Hepatic stellate cell (primary cell): ENCODE results near the gene RBM44.
"Not testable (repeated sequence)": the region's sequence is repeated elsewhere in the genome, so short reads cannot be mapped to it uniquely, and the experiment has no call there.

Source experiments
- DNase-seq: peaks from one replicate; pipeline ENCODE4 v3.0.0; 2011; ENCODE audit warnings: low spot score

RBM44 gene

DNA sequence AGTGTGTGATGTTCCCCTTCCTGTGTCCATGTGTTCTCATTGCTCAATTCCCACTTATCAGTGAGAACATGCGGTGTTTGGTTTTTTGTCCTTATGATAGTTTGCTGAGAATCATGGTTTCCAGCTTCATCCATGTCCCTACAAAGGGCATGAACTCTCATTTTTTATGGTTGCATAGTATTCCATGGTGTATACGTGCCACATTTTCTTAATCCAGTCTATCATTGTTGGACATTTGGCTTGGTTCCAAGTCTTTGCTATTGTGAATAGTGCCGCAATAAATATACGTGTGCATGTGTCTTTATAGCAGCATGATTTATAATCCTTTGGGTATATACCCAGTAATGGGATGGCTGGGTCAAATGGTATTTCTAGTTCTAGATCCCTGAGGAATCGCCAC, 14.9 kb upstream of the RBM44 start:
- DNase-seq, result not testable (repeated sequence)

DNA sequence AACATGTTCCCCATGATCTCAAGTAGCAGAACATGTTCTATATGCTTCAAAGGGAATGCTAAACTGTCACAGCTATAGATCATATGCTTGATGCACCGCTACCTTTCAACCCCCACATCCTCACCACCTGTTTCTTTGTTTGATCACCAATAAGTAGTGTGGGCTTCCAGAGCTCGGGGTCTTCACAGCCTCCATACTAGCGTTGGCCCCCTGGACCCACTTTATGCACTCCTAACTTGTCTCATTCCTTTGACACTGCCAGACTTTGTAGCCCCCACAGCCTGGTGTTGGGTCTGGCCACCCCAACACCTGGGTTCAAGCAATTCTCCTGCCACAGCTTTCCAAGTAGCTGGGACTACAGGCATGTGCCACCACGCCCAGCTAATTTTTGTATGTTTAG, 11.6 kb upstream of the RBM44 start:
- no peak for DNase-seq

DNA sequence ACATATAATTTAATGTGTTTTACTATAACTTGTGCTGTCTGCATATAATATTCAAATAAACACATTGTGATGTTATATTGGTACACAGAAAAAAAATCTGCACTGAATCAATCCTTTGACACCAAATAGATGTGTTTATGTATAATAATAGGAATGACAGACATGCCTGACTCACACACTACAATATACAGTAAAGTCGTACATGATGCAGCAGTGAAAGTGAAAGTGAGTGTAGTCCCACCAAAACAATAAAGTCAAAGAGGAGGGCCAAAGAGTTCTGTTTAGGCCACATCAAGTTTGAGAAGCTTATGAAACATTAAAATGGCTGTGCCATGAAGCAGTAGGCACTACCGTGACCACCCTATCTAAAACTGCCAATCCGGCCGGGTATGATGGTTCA, 8.2 kb upstream of the RBM44 start:
- DNase-seq, result peak; percentile 42

DNA sequence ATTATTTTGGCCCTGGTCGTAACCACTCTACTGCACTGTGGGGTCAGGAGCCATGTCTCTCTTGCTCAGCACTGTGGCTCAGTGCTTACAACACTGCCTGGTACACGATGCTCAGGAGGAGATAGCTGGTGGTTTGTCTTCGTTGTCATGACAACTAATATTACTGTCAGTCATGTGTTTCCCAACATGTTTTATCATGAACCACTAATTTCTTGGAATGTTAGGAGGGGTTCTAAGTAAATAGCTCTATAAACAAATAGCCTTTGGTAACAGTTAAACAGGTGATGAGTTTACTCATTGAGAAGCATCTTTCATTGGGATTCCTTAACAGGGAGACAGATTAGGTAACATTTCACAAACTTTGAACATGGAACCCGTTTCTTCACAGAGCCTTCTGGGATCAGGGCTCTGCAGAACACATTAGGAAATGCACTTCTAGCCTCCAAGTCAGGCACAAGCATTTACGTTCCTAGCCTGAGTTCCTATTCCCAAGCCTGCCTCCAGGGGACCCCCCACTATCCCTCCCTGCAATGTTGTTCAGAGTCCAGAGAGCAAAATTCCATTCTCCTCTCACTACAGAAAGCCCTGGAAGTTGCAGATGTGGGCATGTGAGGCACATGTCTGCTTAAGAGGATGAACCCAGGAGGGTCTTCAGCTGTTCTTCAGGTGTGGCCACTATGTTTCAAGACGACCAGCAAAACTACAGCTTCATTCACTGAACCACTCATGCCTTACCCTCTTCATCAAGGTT, 6.4 kb upstream of the RBM44 start:
- no peak for DNase-seq

DNA sequence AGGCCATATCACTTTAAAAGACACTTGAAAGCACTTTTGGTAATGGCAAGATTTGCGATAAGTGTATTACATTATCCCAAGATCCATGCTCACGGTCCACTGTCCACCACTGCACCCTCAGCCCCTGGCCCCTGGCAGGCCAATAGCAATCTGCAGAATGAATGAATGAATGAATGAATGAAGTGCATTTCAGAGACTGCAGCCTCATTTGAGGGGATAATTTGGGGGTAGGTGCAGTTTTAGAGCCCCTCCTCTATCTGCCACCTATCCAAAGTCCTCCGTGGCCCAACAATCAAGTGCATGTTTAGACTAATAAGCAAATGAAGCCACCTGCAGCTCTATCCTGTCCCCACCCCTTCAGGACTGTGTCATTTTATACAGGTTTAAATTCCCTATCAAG, 1.3 kb upstream of the RBM44 start:
- DNase-seq, result no peak

DNA sequence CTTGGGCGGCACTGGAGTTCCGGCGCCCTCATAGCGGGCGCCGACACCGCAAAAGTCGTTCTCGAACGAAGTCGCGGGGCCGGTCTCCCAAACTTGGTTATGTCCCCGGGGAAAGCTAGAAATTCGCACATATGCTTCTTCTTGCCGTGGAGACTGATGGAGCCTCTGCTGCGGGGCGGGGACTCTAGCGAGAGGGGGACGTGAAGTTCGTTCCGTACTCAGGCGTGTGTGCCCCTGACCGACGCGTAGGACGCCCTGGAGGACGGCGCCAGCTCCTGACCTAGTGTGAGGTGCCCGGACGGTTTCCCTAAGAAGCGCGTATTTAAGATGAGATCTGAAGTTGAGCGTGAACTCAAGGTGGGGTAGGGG, 465 bp downstream of the RBM44 start:
- DNase-seq, result no peak

DNA sequence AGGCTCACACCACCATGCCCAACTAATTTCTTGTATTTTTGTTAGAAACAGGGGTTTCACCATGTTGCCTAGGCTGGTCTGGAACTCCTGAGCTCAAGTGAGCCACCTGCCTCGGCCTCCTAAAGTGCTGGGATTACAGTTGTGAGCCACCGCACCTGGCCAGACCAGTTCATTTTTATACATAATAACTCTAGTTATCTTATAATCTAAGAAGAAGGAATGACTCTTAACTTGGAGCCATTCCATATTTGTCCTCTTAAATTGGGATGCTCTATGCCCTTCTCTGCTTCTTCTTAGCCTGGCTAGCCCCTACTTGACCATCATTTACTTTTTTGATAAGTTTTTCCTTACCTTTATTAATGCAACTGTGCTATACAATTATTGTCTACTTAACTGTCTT, 2.9 kb downstream of the RBM44 start:
- no peak for DNase-seq

DNA sequence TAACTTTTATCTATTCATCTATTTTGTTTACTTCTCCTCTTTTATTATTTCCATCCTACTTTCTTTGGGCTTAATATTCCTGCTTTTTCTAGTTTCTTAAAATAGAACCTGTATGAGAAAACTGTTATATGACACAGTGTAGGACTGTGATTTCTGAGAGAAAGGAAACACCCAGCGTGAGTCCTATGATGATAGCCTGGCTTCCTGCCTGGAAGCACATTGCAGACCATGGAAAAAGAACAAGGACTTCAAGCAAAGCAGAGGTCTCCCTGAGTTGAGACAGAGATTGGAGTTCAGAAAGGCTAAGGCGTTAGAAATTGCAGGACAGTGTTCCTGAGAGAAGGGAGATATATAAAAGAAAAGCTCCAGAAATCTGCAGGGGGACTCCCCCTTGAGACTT, 7.8 kb downstream of the RBM44 start:
- no peak for DNase-seq

DNA sequence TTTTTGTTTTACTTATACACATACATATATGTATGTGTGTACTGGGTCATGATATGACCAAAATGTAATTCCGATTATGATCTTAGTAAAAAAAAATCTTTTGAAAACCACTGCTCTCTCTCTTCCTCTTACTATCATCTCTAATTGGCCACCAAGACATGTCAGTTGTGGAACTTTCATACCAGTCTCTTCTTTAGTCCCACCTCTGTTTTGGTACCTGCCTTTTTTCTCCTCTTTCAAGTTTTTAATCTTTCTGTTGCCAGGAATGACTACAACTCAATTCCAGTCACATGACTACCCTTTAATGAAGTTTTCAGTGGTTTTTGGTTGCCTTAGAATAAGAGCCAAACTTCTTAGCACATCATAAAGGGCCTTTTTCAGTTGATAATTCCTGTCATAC, 17.1 kb downstream of the RBM44 start:
- no peak for DNase-seq

DNA sequence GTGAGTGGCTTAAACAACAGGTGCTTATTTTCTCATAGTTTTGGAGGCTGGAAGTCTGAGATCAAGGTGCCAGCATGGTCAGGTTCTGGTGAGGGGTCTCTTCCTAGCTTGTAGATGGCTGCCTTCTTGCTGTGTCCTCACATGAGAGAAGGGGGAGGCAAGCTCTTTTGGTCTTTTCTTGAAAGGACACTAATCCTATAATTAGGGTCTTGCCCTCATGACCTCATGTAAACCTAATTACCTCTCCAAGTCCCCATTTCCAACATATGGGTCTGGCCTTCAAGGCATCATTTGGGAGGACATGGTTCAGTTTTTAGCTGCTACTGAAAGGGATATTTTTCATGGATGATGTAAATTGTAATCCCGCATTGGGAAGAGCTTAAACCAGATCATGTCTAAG, 18.0 kb downstream of the RBM44 start:
- DNase-seq, result no peak

DNA sequence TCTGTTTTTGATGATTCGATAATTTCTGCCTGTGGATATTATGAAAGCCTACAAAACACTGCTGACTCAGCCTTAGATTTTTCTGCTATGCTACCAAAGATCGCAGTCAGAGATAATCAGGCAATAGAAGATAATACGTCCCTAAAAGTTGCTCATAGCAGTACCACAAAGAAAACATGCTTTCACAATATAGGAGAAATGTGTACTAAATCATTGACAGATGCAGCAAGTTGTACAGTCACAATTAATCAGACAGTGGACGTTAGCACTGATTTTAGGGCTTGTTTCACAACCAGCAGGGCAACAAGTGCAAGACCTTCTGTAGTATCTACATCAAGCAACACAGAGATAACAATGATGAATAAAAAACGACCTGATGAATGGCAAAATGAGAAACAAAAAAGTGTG, 19.5 kb downstream of the RBM44 start:
- no peak for DNase-seq

DNA sequence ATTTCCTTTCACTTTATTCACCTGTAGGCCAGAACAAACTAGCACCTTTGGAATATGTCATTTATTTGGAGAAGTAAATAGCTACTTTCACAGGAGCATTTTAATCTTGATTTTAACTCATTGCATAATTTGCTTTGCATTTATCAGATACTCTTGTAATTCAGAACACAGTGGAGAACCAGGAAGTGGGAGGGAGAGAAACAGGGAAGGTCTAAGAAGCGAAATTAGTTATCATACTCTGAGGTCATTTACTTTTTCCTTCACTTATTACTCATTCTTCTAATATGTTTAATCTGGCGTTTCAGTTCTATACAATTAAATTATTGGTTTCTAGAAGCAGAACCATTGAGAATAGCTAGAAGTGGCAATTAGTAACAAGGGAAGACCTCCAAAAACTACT, 20.7 kb downstream of the RBM44 start:
- no peak for DNase-seq

DNA sequence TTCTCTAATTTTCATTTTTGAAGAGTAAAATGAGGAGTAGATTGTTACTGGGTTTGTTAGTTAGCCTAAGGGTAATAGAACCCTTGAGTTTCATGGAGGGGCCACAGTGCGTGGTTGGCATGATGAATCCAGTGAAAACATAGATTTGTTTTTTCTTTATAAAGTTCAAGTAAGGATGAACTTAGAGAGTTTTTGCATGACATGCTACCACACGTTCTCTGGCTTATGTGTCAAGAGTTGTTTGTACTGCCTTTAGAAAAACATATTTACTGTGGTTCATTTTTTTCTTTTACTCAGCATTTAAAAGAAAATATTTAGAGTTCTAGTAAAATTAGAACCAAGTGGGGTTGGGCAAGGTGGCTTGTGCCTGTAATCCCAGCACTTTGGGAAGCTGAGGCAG, 21.8 kb downstream of the RBM44 start:
- DNase-seq, result no peak

DNA sequence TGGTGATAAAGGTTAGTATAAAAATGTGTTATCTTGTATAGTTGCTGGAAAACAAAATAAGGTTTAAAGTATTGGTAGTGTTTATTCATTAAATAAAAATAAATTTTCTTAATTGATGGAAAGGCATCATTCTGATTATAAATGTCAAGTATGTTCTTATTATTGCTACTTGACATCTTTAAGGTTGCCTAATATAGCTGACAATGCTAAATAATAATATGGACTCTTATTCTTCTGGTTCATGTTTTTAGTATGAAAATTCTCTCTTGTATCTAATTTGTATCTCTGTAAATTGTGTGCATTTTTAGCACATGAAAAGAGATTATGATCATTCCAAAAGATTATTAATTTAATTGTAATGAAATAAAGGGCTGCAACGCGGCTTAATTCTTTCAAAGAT, 25.0 kb downstream of the RBM44 start:
- no peak for DNase-seq

DNA sequence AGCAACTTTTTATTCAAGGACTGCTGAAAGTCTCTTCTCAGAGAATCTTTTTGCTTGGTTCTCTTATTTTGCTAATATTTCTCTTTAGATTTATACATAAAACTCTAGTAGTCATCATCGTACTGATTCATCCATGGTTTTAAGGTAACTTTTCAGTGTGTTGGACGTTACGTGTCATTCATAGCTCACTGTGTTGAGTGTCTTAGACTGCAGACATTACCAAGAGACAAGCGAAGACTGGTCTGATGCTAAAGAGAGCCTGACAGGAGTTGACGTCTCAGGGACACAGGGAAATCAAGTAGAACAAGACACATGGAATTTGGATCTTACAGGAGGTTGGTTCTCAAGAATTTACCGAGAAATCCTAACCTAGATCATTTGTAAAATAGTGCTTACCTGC, 25.5 kb downstream of the RBM44 start:
- DNase-seq, result no peak

DNA sequence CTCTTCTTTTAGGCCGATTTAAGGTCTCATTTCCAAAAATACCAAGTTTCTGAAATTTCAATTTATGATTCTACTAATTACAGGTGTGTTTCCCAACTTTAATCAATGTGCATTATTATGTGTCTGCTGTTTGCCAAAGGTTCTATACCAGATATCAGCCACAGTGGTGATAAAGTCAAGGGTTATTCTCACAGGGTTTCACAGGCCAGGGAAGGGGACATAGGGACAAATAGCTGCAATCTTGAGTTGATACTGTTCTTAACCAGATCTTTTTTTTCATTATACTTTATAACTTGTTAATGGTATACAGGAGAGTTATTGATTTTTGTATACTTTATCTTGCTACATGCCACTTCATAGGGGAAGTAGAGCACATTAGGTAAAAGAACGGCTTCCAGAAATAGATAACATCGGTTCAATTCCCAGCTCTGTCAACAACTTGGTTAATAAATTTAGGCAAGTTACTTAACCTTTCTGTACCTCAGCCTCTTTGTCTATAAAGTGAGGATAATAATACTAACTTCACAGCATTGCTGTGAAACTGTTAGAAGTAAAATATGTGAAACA, 28.9 kb downstream of the RBM44 start:
- DNase-seq, result no peak

DNA sequence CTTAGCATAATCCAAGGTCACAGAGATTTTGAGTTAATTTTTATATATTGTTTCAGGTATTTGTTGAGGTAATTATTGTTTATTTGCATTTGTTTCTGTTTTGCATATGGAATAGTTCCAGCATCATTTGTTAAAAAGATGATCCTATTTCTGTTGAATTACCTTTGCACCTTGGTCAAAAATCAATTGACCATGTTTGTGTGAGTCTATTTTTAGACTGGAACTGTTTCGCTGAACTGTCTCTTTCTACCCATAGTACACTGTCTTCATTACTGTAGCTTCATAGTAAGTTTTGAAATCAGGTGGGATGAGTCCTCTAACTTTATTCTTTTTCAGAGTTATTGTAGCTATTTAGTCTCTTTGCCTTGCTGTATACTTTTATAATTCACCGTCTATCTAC, 31.9 kb downstream of the RBM44 start:
- no peak for DNase-seq

DNA sequence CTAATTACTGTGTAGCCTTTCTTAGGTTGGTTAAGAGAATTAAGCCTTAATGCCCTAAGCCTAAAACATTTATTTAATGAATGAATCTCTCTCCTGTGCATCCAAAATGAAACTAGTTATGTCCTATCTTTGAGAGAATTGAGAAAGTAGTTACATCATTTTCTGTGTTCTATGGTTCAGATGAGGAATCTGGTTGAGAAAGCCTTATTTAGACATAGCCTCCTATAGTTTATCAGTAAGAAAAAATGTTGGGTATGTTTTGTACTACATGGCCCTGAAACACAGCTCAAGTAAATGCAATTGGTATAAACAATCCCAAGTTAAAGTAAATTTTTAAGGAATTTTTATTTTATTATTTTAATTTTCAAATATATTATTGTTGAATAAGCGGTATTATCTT, 35.0 kb downstream of the RBM44 start:
- DNase-seq, result no peak

DNA sequence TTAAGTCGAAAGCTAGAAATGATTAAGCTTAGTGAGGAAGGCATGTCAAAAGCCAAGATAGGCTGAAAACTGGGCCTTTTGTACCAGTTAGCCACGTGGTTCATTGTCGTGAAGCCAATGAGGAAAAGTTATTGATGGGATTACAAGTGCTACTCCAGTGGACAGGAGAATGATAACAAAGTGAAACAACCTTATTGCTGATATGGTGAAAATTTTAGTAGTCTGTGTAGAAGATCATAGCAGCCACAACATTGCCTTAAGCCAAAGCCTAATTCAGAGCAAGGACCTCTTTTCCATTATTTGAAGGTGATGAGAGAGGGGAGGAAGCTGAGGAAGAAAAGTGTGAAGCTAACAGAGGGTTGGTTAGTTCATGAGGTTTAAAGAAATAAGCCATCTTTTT, 36.8 kb downstream of the RBM44 start:
- no peak for DNase-seq

DNA sequence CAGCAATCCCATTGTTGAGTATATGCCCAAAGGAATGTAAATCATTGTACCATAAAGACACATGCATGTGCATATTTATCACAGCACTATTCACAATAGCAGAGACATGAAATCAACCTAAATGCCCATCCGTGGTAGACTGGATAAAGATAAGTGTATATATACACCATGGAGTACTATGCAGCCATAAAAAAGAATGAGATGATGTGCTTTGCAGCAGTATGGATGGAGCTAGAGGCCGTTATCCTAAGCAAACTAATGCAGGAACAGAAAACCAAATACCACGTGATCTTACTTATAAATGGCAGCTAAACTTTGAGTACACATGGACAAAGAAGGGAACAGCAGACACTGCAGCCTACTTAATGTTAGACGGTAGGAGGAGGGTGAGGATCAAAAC, 42.5 kb downstream of the RBM44 start:
- no peak for DNase-seq

DNA sequence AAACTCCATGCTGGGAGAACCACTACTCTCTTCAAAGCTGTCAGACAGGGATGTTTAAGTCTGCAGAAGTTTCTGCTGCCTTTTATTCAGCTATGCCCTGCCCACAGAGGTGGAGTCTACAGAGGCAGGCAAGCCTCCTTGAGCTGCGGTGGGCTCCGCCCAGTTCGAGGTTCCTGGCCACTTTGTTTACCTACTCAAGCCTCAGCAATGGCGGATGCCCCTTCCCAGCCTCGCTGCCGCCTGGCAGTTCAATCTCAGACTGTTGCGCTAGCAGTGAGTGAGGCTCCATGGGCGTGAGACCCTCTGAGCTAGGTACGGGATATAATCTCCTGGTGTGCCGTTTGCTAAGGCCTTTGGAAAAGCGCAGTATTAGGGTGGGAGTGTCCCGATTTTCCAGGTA, 50.4 kb downstream of the RBM44 start:
- not testable (repeated sequence) for DNase-seq

DNA sequence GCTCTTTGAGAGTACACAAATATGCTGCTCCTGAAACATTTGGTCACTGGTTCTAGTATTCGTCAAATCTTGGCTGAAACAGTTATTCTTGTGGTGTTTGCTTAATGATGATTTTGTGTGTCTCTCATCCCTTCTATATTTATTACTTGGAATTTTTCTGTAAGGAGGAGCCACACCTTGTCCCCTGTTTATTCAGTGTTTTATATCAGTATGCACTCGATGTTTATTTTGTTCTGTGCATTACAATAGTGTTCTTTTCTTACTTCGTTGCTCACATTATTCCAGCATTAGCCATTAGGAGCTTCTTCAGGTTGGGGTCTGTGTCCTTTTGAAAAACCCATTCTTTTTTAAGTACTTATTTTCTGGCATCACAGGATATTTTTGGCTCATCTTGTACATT, 55.7 kb downstream of the RBM44 start:
- no peak for DNase-seq

DNA sequence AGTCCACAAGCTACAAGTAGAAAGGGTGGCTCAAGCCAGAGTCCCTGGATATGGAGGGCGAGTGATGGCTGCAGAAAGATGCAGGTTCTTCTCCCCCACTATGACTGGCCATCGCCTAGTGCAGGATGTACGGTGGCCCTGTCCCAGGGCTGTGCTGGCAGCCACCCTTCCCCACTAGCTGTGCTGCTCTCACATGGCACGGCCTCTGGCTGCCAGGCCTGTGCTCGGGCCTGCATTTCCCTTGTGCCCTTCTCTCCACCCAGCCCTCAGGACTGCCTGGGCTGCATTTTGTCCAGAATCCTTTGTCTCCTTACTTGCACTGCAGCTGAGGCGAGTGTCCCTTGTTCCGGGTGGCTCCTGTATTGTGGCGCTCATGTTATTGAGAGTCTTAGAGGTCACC, 59.2 kb downstream of the RBM44 start:
- no peak for DNase-seq

DNA sequence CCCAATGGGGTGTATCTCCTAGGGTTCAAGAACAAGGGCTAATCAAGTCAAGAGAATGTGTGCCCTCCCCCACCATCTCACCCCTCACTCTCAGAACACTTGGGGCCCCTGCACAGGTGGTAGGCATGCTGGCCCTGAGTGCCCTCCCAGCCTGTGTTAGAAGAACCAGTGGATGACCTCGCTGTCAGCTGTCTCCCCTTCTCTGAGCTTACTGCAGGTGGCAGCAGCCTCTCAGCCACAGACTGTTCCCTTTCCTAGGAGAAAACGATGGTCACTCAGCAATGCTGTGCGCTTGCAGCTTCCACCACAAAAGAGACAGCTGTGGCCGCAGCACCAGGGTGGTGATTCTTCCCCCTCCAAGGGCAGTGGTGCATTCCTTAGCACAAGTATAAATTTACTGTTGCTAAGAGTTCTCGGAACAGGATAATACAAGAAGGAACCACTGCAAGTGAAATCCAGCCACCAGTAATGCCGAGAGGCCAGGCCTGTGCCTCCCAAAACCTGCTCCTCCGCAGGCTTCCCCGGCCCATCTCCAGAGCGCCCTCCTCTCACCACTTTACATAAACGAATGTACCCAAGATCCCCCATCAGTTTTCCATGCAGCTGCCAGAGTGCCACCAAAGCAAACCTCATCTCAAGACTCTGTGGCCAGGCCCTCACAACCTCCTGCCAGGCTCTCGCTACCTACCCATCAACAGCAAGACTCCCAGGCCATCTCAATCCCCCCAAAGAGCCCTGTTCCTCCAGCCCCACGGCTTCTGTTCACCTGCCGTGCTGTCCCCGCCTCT, 59.9 kb downstream of the RBM44 start:
- DNase-seq, result peak; percentile 89
